H1 (cell line): Measurements from ENCODE around the gene CENPO. TPM values are rescaled to one million over a fixed set of nuclear protein-coding genes. Genes with fewer than 3 reads are reported as not detected.

Source experiments
- CTCF ChIA-PET: fragments of 300-600 bp; sonication (Branson Sonifier 250); formaldehyde crosslinking; loops from one replicate; lab custom pipeline; 2021; ENCODE audit not compliant: partially characterized antibody; lab: Charles Lee
- POLR2A ChIA-PET: fragments of 300-600 bp; sonication (Branson Sonifier 250); formaldehyde crosslinking; loops from one replicate; lab custom pipeline; 2021; ENCODE audit warnings: inconsistent platforms; ENCODE audit not compliant: partially characterized antibody; lab: Charles Lee
- DNase-seq, 2 experiments: peaks; one replicate each; pipeline versions ENCODE4 v3.0.0 to v3.0.0-alpha.2; 2010 to 2022; ENCODE audit warnings: low spot score in 2 of 2, low read depth in 1 of 2, mixed read lengths in 1 of 2
- FAIRE-seq: peaks from 2 replicates; lab custom pipeline; 2011; peaks lifted over from hg19 to GRCh38; lab: Jason Lieb, UNC
- H2AFZ ChIP-seq: 2 replicates; pipeline ENCODE4 v1.8.1; 2012; ENCODE audit warnings: low read length, inconsistent platforms
- H2AK5ac ChIP-seq: 2 replicates; pipeline ENCODE4 v1.6.1; 2013; ENCODE audit warnings: low read depth, low read length
- H2BK120ac ChIP-seq: replicated peaks from 2 replicates; pipeline ENCODE3; 2013; ENCODE audit warnings: low read depth, low read length, inconsistent platforms
- H2BK12ac ChIP-seq: 2 replicates; pipeline ENCODE4 v1.6.1; 2013; ENCODE audit warnings: low read depth, low read length
- H2BK15ac ChIP-seq: 2 replicates; pipeline ENCODE4 v1.6.1; 2013; ENCODE audit warnings: low read length
- H2BK20ac ChIP-seq: 2 replicates; pipeline ENCODE4 v1.6.1; 2013; ENCODE audit warnings: low read length
- H2BK5ac ChIP-seq: 2 replicates; pipeline ENCODE4 v1.6.1; 2013; ENCODE audit warnings: low read depth, low read length
- H3K14ac ChIP-seq: 2 replicates; pipeline ENCODE4 v1.6.1; 2013; ENCODE audit warnings: inconsistent platforms; ENCODE audit not compliant: insufficient read length
- H3K18ac ChIP-seq: 2 replicates; pipeline ENCODE4 v1.6.1; 2013; ENCODE audit warnings: low read length; ENCODE audit errors: extremely low read depth
- H3K23ac ChIP-seq: 2 replicates; pipeline ENCODE4 v1.6.1; 2013; ENCODE audit warnings: inconsistent platforms; ENCODE audit not compliant: insufficient read length
- H3K23me2 ChIP-seq: 2 replicates; pipeline ENCODE4 v1.6.1; 2013; ENCODE audit warnings: low read depth, low read length
- H3K27ac ChIP-seq: 2 replicates; pipeline ENCODE4 v1.6.1; 2011; ENCODE audit warnings: low read depth, low read length, inconsistent platforms
- H3K27me3 ChIP-seq, 4 experiments: replicated peaks in 1 of 4; 1 replicate in 1 of 4; 2 replicates in 3 of 4; pipeline versions ENCODE4 v1.6.1 to v1.8.1; 2011 to 2013; ENCODE audit warnings: low read length in 3 of 4, mild to moderate bottlenecking in 3 of 4, inconsistent platforms in 2 of 4, mixed read lengths in 2 of 4, moderate library complexity in 1 of 4; ENCODE audit not compliant: control insufficient read depth in 3 of 4, insufficient read depth in 3 of 4; ENCODE audit errors: extremely low read depth in 1 of 4
- H3K36me3 ChIP-seq, 4 experiments: 2 replicates each; pipeline versions ENCODE4 v1.6.1 to v1.8.1; 2011 to 2013; ENCODE audit warnings: mild to moderate bottlenecking in 4 of 4, low read length in 3 of 4, moderate library complexity in 2 of 4, control low read depth in 1 of 4, inconsistent platforms in 1 of 4; ENCODE audit not compliant: insufficient read depth in 4 of 4, control insufficient read depth in 2 of 4
- H3K4ac ChIP-seq: replicated peaks from 2 replicates; pipeline ENCODE3; 2013; ENCODE audit warnings: low read length, low read depth, mixed read lengths, inconsistent platforms; ENCODE audit not compliant: insufficient read length
- H3K4me1 ChIP-seq, 4 experiments: replicated peaks in 1 of 4; 1 replicate in 1 of 4; 2 replicates in 3 of 4; pipeline versions ENCODE4 v1.6.1 to v1.8.1; 2011 to 2013; ENCODE audit warnings: low read length in 3 of 4, inconsistent platforms in 2 of 4, mixed read lengths in 1 of 4; ENCODE audit not compliant: insufficient read depth in 4 of 4, control insufficient read depth in 3 of 4
- H3K4me2 ChIP-seq, 2 experiments: 2 replicates each; pipeline versions ENCODE4 v1.6.1 to v1.8.1; 2011 to 2013; ENCODE audit warnings: low read depth in 2 of 2, low read length in 2 of 2, control low read depth in 1 of 2, inconsistent platforms in 1 of 2, mild to moderate bottlenecking in 1 of 2; ENCODE audit not compliant: insufficient read depth in 1 of 2
- H3K4me3 ChIP-seq, 4 experiments: fragments of 200-600, 300-600 bp in 1 of 4; sonication (generic), shearing (Covaris generic), sonication (Bioruptor Twin) in 1 of 4; 2 replicates each; pipeline versions ENCODE4 v1.5.1 to v1.8.1; 2011 to 2016; ENCODE audit warnings: low read length in 4 of 4, low read depth in 3 of 4, control low read depth in 2 of 4, inconsistent platforms in 2 of 4, mild to moderate bottlenecking in 2 of 4, mixed read lengths in 1 of 4, moderate library complexity in 1 of 4; ENCODE audit not compliant: insufficient read depth in 2 of 4; ENCODE audit errors: extremely low read depth in 1 of 4
- H3K56ac ChIP-seq: replicated peaks from 2 replicates; pipeline ENCODE3; 2013; ENCODE audit warnings: low read depth, mild to moderate bottlenecking, mixed read lengths, low read length, inconsistent platforms; ENCODE audit not compliant: insufficient read length
- H3K79me1 ChIP-seq: 2 replicates; pipeline ENCODE4 v1.6.1; 2013; ENCODE audit warnings: low read depth, low read length, control low read depth
- H3K79me2 ChIP-seq, 2 experiments: 2 replicates each; pipeline versions ENCODE4 v1.6.1 to v1.8.1; 2012 to 2013; ENCODE audit warnings: low read length in 2 of 2, mild to moderate bottlenecking in 2 of 2, inconsistent platforms in 1 of 2; ENCODE audit not compliant: insufficient read depth in 2 of 2, control insufficient read depth in 1 of 2
- H3K9ac ChIP-seq, 4 experiments: replicated peaks in 1 of 4; 1 replicate in 1 of 4; 2 replicates in 3 of 4; pipeline versions ENCODE4 v1.6.1 to v1.8.1; 2011 to 2013; ENCODE audit warnings: low read depth in 3 of 4, low read length in 3 of 4, control low read depth in 2 of 4, mild to moderate bottlenecking in 2 of 4, moderate library complexity in 2 of 4, inconsistent platforms in 1 of 4; ENCODE audit errors: extremely low read depth in 1 of 4
- H3K9me3 ChIP-seq, 2 experiments: 2 replicates each; pipeline versions ENCODE4 v1.6.1 to v1.8.1; 2012 to 2013; ENCODE audit warnings: mild to moderate bottlenecking in 2 of 2, moderate library complexity in 2 of 2, control low read depth in 1 of 2, inconsistent platforms in 1 of 2, low read depth in 1 of 2, low read length in 1 of 2, mixed read lengths in 1 of 2; ENCODE audit not compliant: insufficient read depth in 2 of 2
- H4K20me1 ChIP-seq, 2 experiments: replicated peaks in 1 of 2; 2 replicates each; pipeline versions ENCODE3 to v1.8.1; 2011 to 2013; ENCODE audit warnings: inconsistent platforms in 2 of 2, low read length in 2 of 2, mild to moderate bottlenecking in 1 of 2; ENCODE audit not compliant: insufficient read depth in 2 of 2, control insufficient read depth in 1 of 2
- H4K5ac ChIP-seq: 2 replicates; pipeline ENCODE4 v1.6.1; 2013; ENCODE audit warnings: low read length, low read depth, mixed read lengths, inconsistent platforms; ENCODE audit not compliant: insufficient read length
- H4K8ac ChIP-seq: 2 replicates; pipeline ENCODE4 v1.8.0; 2013; ENCODE audit warnings: mild to moderate bottlenecking, moderate library complexity, low read length, inconsistent platforms; ENCODE audit not compliant: insufficient read depth; ENCODE audit errors: extremely low read depth
- H4K91ac ChIP-seq: replicated peaks from 2 replicates; pipeline ENCODE3; 2013; ENCODE audit warnings: low read length, mixed read lengths, inconsistent platforms; ENCODE audit not compliant: insufficient read length
- EP300 ChIP-seq, 2 experiments: IDR thresholded peaks; 1 replicate in 1 of 2; 2 replicates in 1 of 2; pipeline ENCODE4 v1.6.1; 2011 to 2012; ENCODE audit warnings: low read depth in 2 of 2, low read length in 2 of 2, mild to moderate bottlenecking in 2 of 2, borderline replicate concordance in 1 of 2, inconsistent platforms in 1 of 2, moderate library complexity in 1 of 2
- WGBS, 2 experiments: shearing (Covaris generic) in 1 of 2; methylation state at CpG; one replicate each; pipeline versions ENCODE4 v1.1.6 to v1.1.7; 2013 to 2015; ENCODE audit warnings: low lambda C conversion rate in 2 of 2, mixed read lengths in 2 of 2, inconsistent platforms in 1 of 2, low coverage in 1 of 2, missing lambda C conversion rate in 1 of 2; ENCODE audit not compliant: insufficient replicate concordance in 2 of 2, insufficient coverage in 1 of 2, insufficient read length in 1 of 2; ENCODE audit errors: extremely low coverage in 1 of 2, missing lambda C conversion rate in 1 of 2; 5-methylcytosine and 5-hydroxymethylcytosine counted together
- polyA plus RNA-seq, 7 experiments: library from polyadenylated mRNA; depleted of rRNA in 3 of 7; stranded (reverse) in 5 of 7; unstranded in 2 of 7; fragments of >200 nt in 5 of 7; fragments of 200-250 nt in 2 of 7; gene quantifications; 1 replicate in 5 of 7; 2 replicates in 1 of 7; 4 replicates in 1 of 7; pipeline versions ENCODE4 v1.2.1 to v1.2.3, GENCODE V29; 2011 to 2013; ENCODE audit warnings: missing spikeins in 2 of 7, mixed read lengths in 2 of 7
- total RNA-seq: library from RNA; stranded (reverse); fragmentation: NEBNext Ultra II Directional; extraction: Animal tissue kit (Norgen Biotek cat#: 25700); gene quantifications from 2 replicates; pipeline ENCODE4 v1.2.1, GENCODE V29; 2021

CENPO gene
- total and polyA plus RNA-seq, 2 of the 8 experiments (the other 6 are each of a cell fraction or from before 2014, with no cell fraction given), result 34.4 to 46.3 TPM

GRCh38 chr2:24871852-24872333 is 78.7 kb downstream of the CENPO start:
- Histone ChIP-seq H3K23me2 (no peaks in the 10 kb centered on the region), H3K79me1 (no peaks in the 10 kb centered on the region; the same call in 1 of the 2 replicates)
- TF ChIP-seq EP300 (IDR thresholded peaks at IDR 0.05; ENCODE audit: borderline replicate concordance in 1 of 2, low read depth in 2 of 2, low read length in 2 of 2), result no peak
- TF ChIP-seq, all 59 proteins: peak for 0
- Histone ChIP-seq H3K27ac (no peak overlapping the region), H2BK20ac (no peak overlapping the region), H3K56ac (no peak overlapping the region), H2BK15ac (no peak overlapping the region), H2AFZ (no peak overlapping the region), H3K14ac (no peak overlapping the region), H4K20me1 (peaks cover 0 to 2% of the 10 kb centered on the region in 2 experiments), H4K91ac (no peak overlapping the region), H3K4me3 (no peak overlapping the region), H2BK120ac (no peak overlapping the region), H2BK5ac (no peak overlapping the region), H3K4me1 (peaks cover 0 to 8% (median under 1%) of the 10 kb centered on the region in 4 experiments; a peak in 2 of 7 replicates), H3K27me3 (no peaks in the 10 kb centered on the region), H3K23ac (no peak overlapping the region), H3K4me2 (no peak overlapping the region), H3K36me3 (no peaks in the 10 kb centered on the region), H4K8ac (no peak overlapping the region), H2AK5ac (no peak overlapping the region), H3K4ac (no peak overlapping the region), H3K18ac (no peak overlapping the region), H3K79me2 (no peaks in the 10 kb centered on the region), H3K9me3 (no peaks in the 10 kb centered on the region), H2BK12ac (no peak overlapping the region), H3K9ac (no peak overlapping the region), H4K5ac (no peak overlapping the region)
- FAIRE-seq (no peak), DNase-seq (no peak)
- WGBS, 2 experiments, result 91% methylated on average over 12 of the region's 12 CpGs; no CpG with 5 or more reads in 1 of the 2 experiments
- ChIA-PET POLR2A (no interaction called here), CTCF (interaction anchor here (0.8 to 2.4 kb wide), 3 partner anchors 10 to 19 kb away, joined by 3 to 13 read pairs (median 5); no protein-coding TSS in a partner anchor)

Other genes with a start within 250 kb of the CENPO start
- gene PTRHD1, start within 50 bp of the CENPO start, total RNA-seq, result 46.2 and 48.6 TPM in 2 replicates
- 91.9 and 101 TPM in 2 replicates for gene PTRHD1, start within 50 bp of the CENPO start, polyA plus RNA-seq (2011; rRNA removed)
- 50.5 and 52.9 TPM in 2 replicates for gene ADCY3, start 126.8 kb downstream of the CENPO start, total RNA-seq
- gene ADCY3, start 126.8 kb downstream of the CENPO start, polyA plus RNA-seq (2011; rRNA removed), result 45.1 and 61.8 TPM in 2 replicates
- 3.7 and 4.5 TPM in 2 replicates for gene DNAJC27, start 178.5 kb downstream of the CENPO start, total RNA-seq
- gene DNAJC27, start 178.5 kb downstream of the CENPO start, polyA plus RNA-seq (2011; rRNA removed), result 1.4 and 1.5 TPM in 2 replicates
- 8.8 and 9.6 TPM in 2 replicates for gene EFR3B, start 248.7 kb downstream of the CENPO start, total RNA-seq
- gene EFR3B, start 248.7 kb downstream of the CENPO start, polyA plus RNA-seq (2011; rRNA removed), result 3.4 and 4.9 TPM in 2 replicates